SK-N-SH (cell line): Measurements from ENCODE around the gene SPINK5. TPM values are rescaled to one million over a fixed set of nuclear protein-coding genes. Genes with fewer than 3 reads are reported as not detected.

Experiments
- CTCF ChIA-PET: fragments of 300-600, 350-600 bp; formaldehyde crosslinking; extraction: SDS; loops from one replicate; lab custom pipeline; 2021; lab: Yijun Ruan, JAX
- POLR2A ChIA-PET: fragments of 350-600 bp; sonication (Branson Sonifier 250); formaldehyde crosslinking; extraction: SDS; loops from one replicate; lab custom pipeline; 2020; ENCODE audit warnings: antibody characterized with exemption, inconsistent platforms; lab: Yijun Ruan, JAX
- DNase-seq: peaks from one replicate; pipeline ENCODE4 v3.0.0; 2012
- H2AFZ ChIP-seq: fragments of 200-600 bp; sonication (generic); 2 replicates; pipeline ENCODE4 v1.8.1; 2016; ENCODE audit warnings: antibody characterized with exemption, mild to moderate bottlenecking, low read depth
- H3F3A ChIP-seq: fragments of 200-600 bp; sonication (generic); replicated peaks from 2 replicates; pipeline ENCODE3; 2016; ENCODE audit warnings: antibody characterized with exemption, mild to moderate bottlenecking; ENCODE audit not compliant: insufficient read depth
- H3K27ac ChIP-seq, 2 experiments: fragments of 200-500 bp in 1 of 2; fragments of 200-600 bp in 1 of 2; sonication (Bioruptor generic) in 1 of 2; sonication (generic), shearing (Covaris generic) in 1 of 2; 2 replicates each; pipeline versions ENCODE4 v1.5.1 to v1.6.1; 2014 to 2016; ENCODE audit warnings: low read depth in 2 of 2, inconsistent platforms in 1 of 2, low read length in 1 of 2, mild to moderate bottlenecking in 1 of 2, mixed read lengths in 1 of 2
- H3K27me3 ChIP-seq: fragments of 200-600 bp; sonication (generic), shearing (Covaris generic); 2 replicates; pipeline ENCODE4 v1.6.1; 2016; ENCODE audit warnings: mixed run types; ENCODE audit not compliant: insufficient read depth
- H3K36me3 ChIP-seq, 2 experiments: fragments of 200-500 bp in 1 of 2; fragments of 200-600 bp in 1 of 2; sonication (Bioruptor generic) in 1 of 2; sonication (generic) in 1 of 2; replicated peaks in 1 of 2; 2 replicates each; pipeline versions ENCODE3 to v1.5.1; 2014 to 2016; ENCODE audit warnings: low read length in 1 of 2, mild to moderate bottlenecking in 1 of 2; ENCODE audit not compliant: insufficient read depth in 2 of 2, control insufficient read depth in 1 of 2
- H3K4me1 ChIP-seq, 2 experiments: fragments of 200-500 bp in 1 of 2; fragments of 200-600 bp in 1 of 2; sonication (Bioruptor generic) in 1 of 2; sonication (generic), shearing (Covaris generic) in 1 of 2; 2 replicates each; pipeline versions ENCODE4 v1.5.1 to v1.6.1; 2014 to 2016; ENCODE audit warnings: low read depth in 1 of 2, low read length in 1 of 2, mixed run types in 1 of 2; ENCODE audit not compliant: insufficient read depth in 2 of 2, control insufficient read depth in 1 of 2
- H3K4me2 ChIP-seq: fragments of 200-600 bp; sonication (generic), shearing (Covaris generic); 2 replicates; pipeline ENCODE4 v1.6.1; 2017; ENCODE audit warnings: mixed run types
- H3K4me3 ChIP-seq, 2 experiments: fragments of 200-500 bp in 1 of 2; fragments of 200-600 bp in 1 of 2; sonication (Bioruptor generic) in 1 of 2; sonication (generic), shearing (Covaris generic) in 1 of 2; 2 replicates each; pipeline versions ENCODE4 v1.5.1 to v1.8.1; 2014 to 2016; ENCODE audit warnings: low read depth in 2 of 2, inconsistent platforms in 1 of 2, low read length in 1 of 2, mild to moderate bottlenecking in 1 of 2, mixed read lengths in 1 of 2, moderate library complexity in 1 of 2
- H3K79me2 ChIP-seq: fragments of 200-600 bp; sonication (generic); 2 replicates; pipeline ENCODE4 v1.8.1; 2017; ENCODE audit warnings: mild to moderate bottlenecking; ENCODE audit not compliant: insufficient read depth
- H3K9ac ChIP-seq: fragments of 200-600 bp; sonication (generic); 2 replicates; pipeline ENCODE4 v1.6.1; 2017; ENCODE audit warnings: mixed run types
- H3K9me2 ChIP-seq: fragments of 200-600 bp; sonication (generic); 2 replicates; pipeline ENCODE4 v1.6.1; 2017; ENCODE audit warnings: mixed run types
- H3K9me3 ChIP-seq: fragments of 200-600 bp; sonication (generic); 2 replicates; pipeline ENCODE4 v1.6.1; 2017; ENCODE audit warnings: mixed run types, mild to moderate bottlenecking, moderate library complexity
- H4K20me1 ChIP-seq: fragments of 200-600 bp; sonication (generic); 2 replicates; pipeline ENCODE4 v1.6.1; 2017; ENCODE audit warnings: mild to moderate bottlenecking, mixed run types; ENCODE audit not compliant: insufficient read depth
- ELF1 ChIP-seq: IDR thresholded peaks from 2 replicates; pipeline ENCODE4 v1.4.0; 2012
- EP300 ChIP-seq, 2 experiments: IDR thresholded peaks; 2 replicates each; pipeline versions ENCODE4 v1.4.0 to v1.6.1; 2012; ENCODE audit warnings: borderline replicate concordance in 1 of 2, low read depth in 1 of 2, low read length in 1 of 2
- EZH2phosphoT487 ChIP-seq: fragments of 200-600 bp; sonication (generic); IDR thresholded peaks from 2 replicates; pipeline ENCODE4 v1.6.1; 2017; ENCODE audit warnings: low read depth, mixed run types, mild to moderate bottlenecking, antibody characterized with exemption, moderate library complexity, borderline replicate concordance
- FOXJ3 ChIP-seq: sonication (generic); formaldehyde crosslinking; IDR thresholded peaks from 2 replicates; pipeline ENCODE4 v1.5.1; 2020; ENCODE audit warnings: mild to moderate bottlenecking, missing genetic modification reagents
- GATA2 ChIP-seq: sonication (generic); formaldehyde crosslinking; IDR thresholded peaks from 2 replicates; pipeline ENCODE4 v1.5.0; 2020; ENCODE audit warnings: mild to moderate bottlenecking, missing genetic modification reagents
- JUND ChIP-seq: IDR thresholded peaks from 2 replicates; pipeline ENCODE4 v1.4.0; 2012
- MEF2A ChIP-seq: IDR thresholded peaks from 2 replicates; pipeline ENCODE4 v1.4.0; 2012; ENCODE audit warnings: low read depth, borderline replicate concordance
- MXI1 ChIP-seq: IDR thresholded peaks from 2 replicates; pipeline ENCODE4 v1.6.1; 2012; ENCODE audit warnings: mild to moderate bottlenecking, low read depth, low read length, improper control_type of control experiment
- POLR2AphosphoS5 ChIP-seq: IDR thresholded peaks from 2 replicates; pipeline ENCODE4 v1.6.1; 2012; ENCODE audit warnings: low read depth, low read length
- RFX5 ChIP-seq: IDR thresholded peaks from 2 replicates; pipeline ENCODE4 v1.6.1; 2012; ENCODE audit warnings: mild to moderate bottlenecking, improper control_type of control experiment, low read length
- SIN3A ChIP-seq: IDR thresholded peaks from 2 replicates; pipeline ENCODE4 v1.6.1; 2012; ENCODE audit warnings: low read depth, mild to moderate bottlenecking, low read length, moderate library complexity, borderline replicate concordance
- TCF12 ChIP-seq: IDR thresholded peaks from 2 replicates; pipeline ENCODE4 v1.4.0; 2012
- TEAD4 ChIP-seq: IDR thresholded peaks from 2 replicates; pipeline ENCODE4 v1.4.0; 2012; ENCODE audit warnings: mild to moderate bottlenecking, borderline replicate concordance; ENCODE audit not compliant: insufficient read depth
- YY1 ChIP-seq: IDR thresholded peaks from 2 replicates; pipeline ENCODE4 v1.4.0; 2012; ENCODE audit warnings: low read depth, mild to moderate bottlenecking
- WGBS: methylation state at CpG from one replicate; pipeline ENCODE4 v1.1.6; 2017; ENCODE audit warnings: low lambda C conversion rate; 5-methylcytosine and 5-hydroxymethylcytosine counted together
- polyA plus RNA-seq, 3 experiments: library from polyadenylated mRNA; depleted of rRNA; stranded (reverse); fragments of >200 nt; gene quantifications; 2 replicates each; pipeline ENCODE4 v1.2.3, GENCODE V29; 2012
- TF ChIP-seq, protein P1 (sequence below): IDR thresholded peaks from 2 replicates; pipeline ENCODE4 v1.4.0; 2012; ENCODE audit warnings: low read depth

The SPINK5 gene
- polyA plus RNA-seq, 1 of the 3 experiments (the other 2 are of a cell fraction): not detected

DNA sequence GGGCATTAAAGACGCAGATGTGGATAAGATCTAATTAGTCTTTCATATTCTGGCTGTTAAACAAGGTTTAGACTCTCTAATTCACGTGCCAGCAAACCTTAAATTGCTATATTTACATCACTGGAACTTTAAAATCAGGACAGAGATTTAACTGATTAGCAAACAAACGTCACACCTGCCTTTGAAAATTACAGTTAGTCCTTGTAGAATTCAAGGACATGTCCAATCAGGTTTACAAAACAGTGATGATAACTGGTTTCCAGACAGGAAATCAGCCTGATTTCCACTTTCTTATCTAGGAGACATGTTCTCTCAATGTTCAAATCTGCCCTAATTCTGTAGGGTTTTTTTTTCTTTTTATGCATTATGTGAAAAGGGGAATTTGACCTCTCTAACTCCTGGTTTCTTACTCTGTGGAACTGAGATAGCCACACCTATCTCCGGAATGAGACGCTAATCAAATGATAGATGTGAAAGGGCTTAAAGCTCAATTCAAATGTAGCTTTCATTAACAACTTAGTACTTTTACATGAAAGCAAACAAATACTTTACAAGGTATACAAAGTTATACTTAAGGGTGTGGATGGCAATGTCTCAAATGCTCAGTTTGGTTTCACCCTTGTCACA, 26.5 kb downstream of the SPINK5 start:
- no peak for TF ChIP-seq JUND
- TF ChIP-seq MXI1: no peak
- TF ChIP-seq ELF1: no peak
- TF ChIP-seq YY1: no peak
- H3K27me3 ChIP-seq: no peaks in the 10 kb centered on the region
- POLR2A ChIA-PET: no interaction called here
- no peaks in the 10 kb centered on the region for H3K36me3 ChIP-seq
- H2AFZ ChIP-seq: 0 out of 2 replicates have a peak overlapping the region, but pooled peaks have one; percentile 35
- no peak for DNase-seq
- H3K27ac ChIP-seq: no peak overlapping the region
- CTCF ChIA-PET: interaction anchor here (0.8 kb wide), 1 partner anchor 10 kb away, joined by 4 read pairs; no protein-coding TSS in a partner anchor
- H3K9me3 ChIP-seq: no peaks in the 10 kb centered on the region
- H3K9ac ChIP-seq: no peak overlapping the region
- no peak overlapping the region for H3K4me3 ChIP-seq
- H3K4me1 ChIP-seq: no peaks in the 10 kb centered on the region; a peak in 2 of 4 replicates
- no peaks in the 10 kb centered on the region for H4K20me1 ChIP-seq
- H3K79me2 ChIP-seq: no peaks in the 10 kb centered on the region
- WGBS: 32% methylated on average over 5 of the region's 5 CpGs
- no peaks in the 10 kb centered on the region for H3K9me2 ChIP-seq
- no peaks in the 10 kb centered on the region for H3F3A ChIP-seq
- H3K4me2 ChIP-seq: no peak overlapping the region

DNA sequence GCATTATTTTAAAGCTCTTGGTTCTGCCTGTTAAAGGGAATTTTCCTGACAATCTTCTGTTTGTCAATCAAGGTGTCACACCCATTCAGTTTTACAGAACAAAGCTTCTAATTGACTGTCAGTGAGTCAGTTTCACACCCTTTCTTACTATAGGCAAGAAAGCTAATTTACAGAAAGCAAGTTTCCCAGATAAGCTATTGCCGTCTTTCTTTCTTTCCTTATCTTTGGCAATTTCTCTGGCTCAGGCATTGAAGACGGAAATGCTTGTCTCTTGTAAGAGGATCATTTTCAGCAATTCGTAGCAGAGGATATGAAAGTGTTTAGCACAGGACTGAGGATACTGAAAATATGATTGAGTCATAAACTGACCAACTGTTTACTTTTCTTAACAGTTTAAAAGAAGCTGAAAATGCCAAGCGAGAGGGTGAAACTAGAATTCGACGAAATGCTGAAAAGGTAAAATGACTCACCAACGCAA, 27.0 kb downstream of the SPINK5 start:
- Histone ChIP-seq H3K27me3 (no peaks in the 10 kb centered on the region), H4K20me1 (no peaks in the 10 kb centered on the region), H2AFZ (no peak overlapping the region), H3K4me2 (no peak overlapping the region), H3K79me2 (no peaks in the 10 kb centered on the region), H3K4me1 (no peaks in the 10 kb centered on the region; a peak in 2 of 4 replicates), H3K9me2 (no peaks in the 10 kb centered on the region), H3K4me3 (no peak overlapping the region), H3K36me3 (no peaks in the 10 kb centered on the region), H3K9me3 (no peaks in the 10 kb centered on the region), H3K9ac (no peak overlapping the region), H3K27ac (no peak overlapping the region), H3F3A (no peaks in the 10 kb centered on the region)
- ChIA-PET CTCF (interaction anchor here (0.8 kb wide), 1 partner anchor 9 kb away, joined by 4 read pairs; no protein-coding TSS in a partner anchor), POLR2A (no interaction called here)
- TF ChIP-seq RFX5 (no peak), FOXJ3 (CRISPR knock-in tag) (no peak), TCF12 (no peak), EZH2phosphoT487 (no peak), TEAD4 (no peak), MEF2A (no peak), SIN3A (no peak), EP300 (IDR thresholded peaks at IDR 0.05; ENCODE audit: borderline replicate concordance in 1 of 2, low read depth in 1 of 2, low read length in 1 of 2) (no peak), POLR2AphosphoS5 (no peak), GATA2 (no peak)
- TF ChIP-seq, protein P1, sequence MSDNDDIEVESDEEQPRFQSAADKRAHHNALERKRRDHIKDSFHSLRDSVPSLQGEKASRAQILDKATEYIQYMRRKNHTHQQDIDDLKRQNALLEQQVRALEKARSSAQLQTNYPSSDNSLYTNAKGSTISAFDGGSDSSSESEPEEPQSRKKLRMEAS: no peak
- WGBS: 64% methylated on average over 7 of the region's 7 CpGs
- no peak for DNase-seq
